NK-92 (cell line): Measurements from ENCODE around the gene CSNK1G1.
"Not testable (repeated sequence)": the region's sequence is repeated elsewhere in the genome, so short reads cannot be mapped to it uniquely, and the experiment has no call there.

ENCODE experiments used
- DNase-seq: peaks from one replicate; lab custom pipeline; 2025; ENCODE audit not compliant: unreplicated experiment; lab: John Stamatoyannopoulos, UW

CSNK1G1 gene

GRCh38 chr15:64246364-64247189, 109.4 kb downstream of the CSNK1G1 start:
- no peak for DNase-seq

GRCh38 chr15:64245405-64245804, 110.6 kb downstream of the CSNK1G1 start:
- no peak for DNase-seq

- DNase-seq, result no peak
Measured at GRCh38 chr15:64237677-64238076, 118.3 kb downstream of the CSNK1G1 start.

- no peak for DNase-seq
Measured at GRCh38 chr15:64236156-64236894, 119.6 kb downstream of the CSNK1G1 start.

GRCh38 chr15:64235552-64235951, 120.4 kb downstream of the CSNK1G1 start:
- DNase-seq, result no peak

- no peak for DNase-seq
Measured at GRCh38 chr15:64233299-64233698, 122.7 kb downstream of the CSNK1G1 start.

GRCh38 chr15:64232400-64232799, 123.6 kb downstream of the CSNK1G1 start:
- DNase-seq, result no peak

GRCh38 chr15:64229129-64229724, 126.7 kb downstream of the CSNK1G1 start:
- DNase-seq, result no peak

- DNase-seq, result no peak
Measured at GRCh38 chr15:64225804-64226203, 130.2 kb downstream of the CSNK1G1 start.

GRCh38 chr15:64224511-64224910, 131.5 kb downstream of the CSNK1G1 start:
- no peak for DNase-seq

GRCh38 chr15:64223882-64224281, 132.1 kb downstream of the CSNK1G1 start:
- DNase-seq, result no peak

GRCh38 chr15:64222573-64223366, 133.2 kb downstream of the CSNK1G1 start:
- DNase-seq, result no peak

- DNase-seq, result not testable (repeated sequence)
Measured at GRCh38 chr15:64221911-64222310, 134.1 kb downstream of the CSNK1G1 start.

GRCh38 chr15:64217429-64217750, 138.6 kb downstream of the CSNK1G1 start:
- not testable (repeated sequence) for DNase-seq

- DNase-seq, result no peak
Measured at GRCh38 chr15:64216730-64217428, 139.1 kb downstream of the CSNK1G1 start.

GRCh38 chr15:64216196-64216595, 139.8 kb downstream of the CSNK1G1 start:
- DNase-seq, result no peak

- DNase-seq, result no peak
Measured at GRCh38 chr15:64213646-64214045, 142.3 kb downstream of the CSNK1G1 start.

GRCh38 chr15:64211696-64212095, 144.3 kb downstream of the CSNK1G1 start:
- no peak for DNase-seq

- DNase-seq, result no peak
Measured at GRCh38 chr15:64210371-64210770, 145.6 kb downstream of the CSNK1G1 start.

- no peak for DNase-seq
Measured at GRCh38 chr15:64209680-64210334, 146.2 kb downstream of the CSNK1G1 start.
